Mesenchymal stem cell (in vitro differentiated cells and primary cell): ENCODE measurements around the gene ZNF646.
A peak's percentile ranks its signal among the peaks of the same experiment; 100 is the strongest.

Experiments used
- DNase-seq: peaks from one replicate; pipeline ENCODE4 v3.0.0-alpha.2; 2013
- H2AFZ ChIP-seq: one replicate; pipeline ENCODE4 v1.6.1; 2013; ENCODE audit warnings: low read depth, mild to moderate bottlenecking, control low read depth, inconsistent platforms, low read length, moderate library complexity
- H2AK5ac ChIP-seq: 2 replicates; pipeline ENCODE4 v1.6.1; 2013; ENCODE audit warnings: low read length, moderate library complexity, mild to moderate bottlenecking, inconsistent platforms; ENCODE audit not compliant: severe bottlenecking
- H2BK120ac ChIP-seq: one replicate; pipeline ENCODE4 v1.6.1; 2013; ENCODE audit warnings: low read depth, mild to moderate bottlenecking, inconsistent platforms, low read length, moderate library complexity
- H2BK12ac ChIP-seq, 2 experiments: one replicate each; pipeline ENCODE4 v1.6.1; 2013; ENCODE audit warnings: inconsistent platforms in 2 of 2, low read length in 2 of 2, mild to moderate bottlenecking in 2 of 2, moderate library complexity in 2 of 2, control low read depth in 1 of 2
- H2BK15ac ChIP-seq: one replicate; pipeline ENCODE4 v1.6.1; 2013; ENCODE audit warnings: mild to moderate bottlenecking, low read depth, inconsistent platforms; ENCODE audit not compliant: poor library complexity, severe bottlenecking
- H2BK5ac ChIP-seq: 2 replicates; pipeline ENCODE4 v1.6.1; 2013; ENCODE audit warnings: low read depth, mild to moderate bottlenecking, low read length, control low read depth, inconsistent platforms; ENCODE audit not compliant: poor library complexity, severe bottlenecking
- H3K14ac ChIP-seq, 2 experiments: one replicate each; pipeline ENCODE4 v1.6.1; 2013; ENCODE audit warnings: inconsistent platforms in 2 of 2, low read length in 2 of 2, control low read depth in 1 of 2, mild to moderate bottlenecking in 1 of 2, moderate library complexity in 1 of 2
- H3K18ac ChIP-seq, 2 experiments: one replicate each; pipeline ENCODE4 v1.6.1; 2013; ENCODE audit warnings: inconsistent platforms in 2 of 2, low read length in 2 of 2, control low read depth in 1 of 2, low read depth in 1 of 2, mild to moderate bottlenecking in 1 of 2
- H3K23ac ChIP-seq, 2 experiments: one replicate each; pipeline ENCODE4 v1.6.1; 2013; ENCODE audit warnings: inconsistent platforms in 2 of 2, low read length in 2 of 2, mild to moderate bottlenecking in 2 of 2, moderate library complexity in 2 of 2, control low read depth in 1 of 2
- H3K27ac ChIP-seq: 2 replicates; pipeline ENCODE4 v1.5.1; 2013; ENCODE audit warnings: mild to moderate bottlenecking, moderate library complexity, low read length, control low read depth, inconsistent platforms; ENCODE audit not compliant: poor library complexity, severe bottlenecking
- H3K27me3 ChIP-seq, 2 experiments: 2 replicates each; pipeline versions ENCODE4 v1.6.1 to v1.7.0; 2013; ENCODE audit warnings: low read length in 2 of 2, mild to moderate bottlenecking in 2 of 2, moderate library complexity in 2 of 2, control low read depth in 1 of 2, inconsistent platforms in 1 of 2; ENCODE audit not compliant: control insufficient read depth in 1 of 2, insufficient read depth in 1 of 2
- H3K36me3 ChIP-seq, 2 experiments: 2 replicates each; pipeline versions ENCODE4 v1.6.1 to v1.7.0; 2013; ENCODE audit warnings: low read length in 2 of 2, control low read depth in 1 of 2, inconsistent platforms in 1 of 2, low read depth in 1 of 2, mild to moderate bottlenecking in 1 of 2; ENCODE audit not compliant: insufficient read depth in 2 of 2, control insufficient read depth in 1 of 2
- H3K4ac ChIP-seq, 2 experiments: one replicate each; pipeline ENCODE4 v1.6.1; 2013; ENCODE audit warnings: inconsistent platforms in 2 of 2, low read length in 2 of 2, mild to moderate bottlenecking in 2 of 2, moderate library complexity in 2 of 2, control low read depth in 1 of 2, low read depth in 1 of 2
- H3K4me1 ChIP-seq: 2 replicates; pipeline ENCODE4 v1.6.1; 2013; ENCODE audit warnings: low read depth, low read length, control low read depth; ENCODE audit not compliant: control insufficient read depth, insufficient read depth
- H3K4me2 ChIP-seq: 2 replicates; pipeline ENCODE4 v1.6.1; 2013; ENCODE audit warnings: low read length, mild to moderate bottlenecking, inconsistent platforms; ENCODE audit not compliant: poor library complexity, severe bottlenecking
- H3K4me3 ChIP-seq, 2 experiments: 2 replicates each; pipeline versions ENCODE4 v1.5.1 to v1.7.0; 2013; ENCODE audit warnings: low read length in 2 of 2, mild to moderate bottlenecking in 2 of 2, control low read depth in 1 of 2, low read depth in 1 of 2; ENCODE audit not compliant: insufficient read depth in 1 of 2
- H3K79me1 ChIP-seq: replicated peaks from 2 replicates; pipeline ENCODE4 v1.6.1; 2013; ENCODE audit warnings: mild to moderate bottlenecking, control low read depth, low read length, inconsistent platforms; ENCODE audit not compliant: poor library complexity, severe bottlenecking
- H3K9ac ChIP-seq: 2 replicates; pipeline ENCODE4 v1.7.0; 2013; ENCODE audit warnings: mild to moderate bottlenecking, low read length, moderate library complexity
- H3K9me3 ChIP-seq: 2 replicates; pipeline ENCODE4 v1.7.0; 2013; ENCODE audit warnings: mild to moderate bottlenecking, low read length; ENCODE audit not compliant: control insufficient read depth
- H4K8ac ChIP-seq: one replicate; pipeline ENCODE4 v1.6.1; 2013; ENCODE audit warnings: inconsistent platforms, mild to moderate bottlenecking, low read length, moderate library complexity
- H4K91ac ChIP-seq: one replicate; pipeline ENCODE4 v1.6.1; 2013; ENCODE audit warnings: mild to moderate bottlenecking, low read length, inconsistent platforms
- WGBS: methylation state at CpG from one replicate; pipeline ENCODE4 v1.1.7; 2013; ENCODE audit warnings: mixed read lengths; 5-methylcytosine and 5-hydroxymethylcytosine counted together

Gene ZNF646

GRCh38 chr16:31105677-31106213, 31.5 kb downstream of the ZNF646 start:
- Histone ChIP-seq H3K36me3 (peaks cover 15 to 18% of the 10 kb centered on the region in 2 experiments), H3K18ac (peak overlapping the region; percentile 64 to 73), H2BK5ac (no peak overlapping the region), H3K27me3 (no peaks in the 10 kb centered on the region), H3K14ac (no peak overlapping the region), H3K4me1 (peaks cover 25% of the 10 kb centered on the region), H2AK5ac (no peak overlapping the region), H4K8ac (peak overlapping the region; percentile 92), H2AFZ (peak overlapping the region; percentile 85), H3K27ac (no peak overlapping the region), H3K9me3 (no peaks in the 10 kb centered on the region), H3K4me2 (peak overlapping the region; percentile 37), H2BK120ac (no peak overlapping the region), H3K9ac (peak overlapping the region; percentile 62), H2BK12ac (peak overlapping the region in 1 of 2 experiments; percentile 21), H3K4me3 (no peak overlapping the region), H3K23ac (no peak overlapping the region), H3K4ac (peak overlapping the region in 1 of 2 experiments; percentile 73), H4K91ac (peak overlapping the region; percentile 70), H2BK15ac (no peak overlapping the region), H3K79me1 (peaks cover 23% of the 10 kb centered on the region)
- peak; percentile 63 for DNase-seq
- WGBS = 29% methylated on average over 30 of the region's 33 CpGs

- Histone ChIP-seq H3K4me1 (peaks cover 25% of the 10 kb centered on the region), H3K4me2 (no peak overlapping the region), H3K27ac (no peak overlapping the region), H3K79me1 (peaks cover 29% of the 10 kb centered on the region), H3K4ac (no peak overlapping the region), H3K36me3 (peaks cover 25 to 28% of the 10 kb centered on the region in 2 experiments), H2BK5ac (no peak overlapping the region), H3K23ac (no peak overlapping the region), H2AFZ (no peak overlapping the region), H3K14ac (no peak overlapping the region), H3K9me3 (no peaks in the 10 kb centered on the region), H2BK120ac (no peak overlapping the region), H2BK12ac (no peak overlapping the region), H4K8ac (no peak overlapping the region), H3K9ac (no peak overlapping the region), H4K91ac (no peak overlapping the region), H3K27me3 (no peaks in the 10 kb centered on the region), H2BK15ac (no peak overlapping the region), H3K4me3 (no peak overlapping the region), H2AK5ac (no peak overlapping the region), H3K18ac (no peak overlapping the region)
- no peak for DNase-seq
- 96% methylated on average over 24 of the region's 28 CpGs for WGBS
Observed at GRCh38 chr16:31106509-31107464, 32.6 kb downstream of the ZNF646 start.

GRCh38 chr16:31107465-31107867, 33.2 kb downstream of the ZNF646 start:
- 90% methylated on average over 6 of the region's 6 CpGs for WGBS
- no peak overlapping the region for H4K91ac ChIP-seq
- H2BK12ac ChIP-seq = peak overlapping the region in 1 of 2 experiments; percentile 10

More at GRCh38 chr16:31107465-31107867, 33.2 kb downstream of the ZNF646 start:
- Histone ChIP-seq H4K8ac (no peak overlapping the region), H2AFZ (peak overlapping the region; percentile 16), H2AK5ac (no peak overlapping the region), H3K4me3 (no peak overlapping the region), H3K18ac (no peak overlapping the region), H3K9me3 (no peaks in the 10 kb centered on the region), H3K4me1 (peaks cover 25% of the 10 kb centered on the region), H2BK5ac (no peak overlapping the region), H3K9ac (no peak overlapping the region), H3K79me1 (peaks cover 36% of the 10 kb centered on the region), H3K23ac (no peak overlapping the region), H3K4ac (peak overlapping the region in 1 of 2 experiments; percentile 32), H2BK120ac (no peak overlapping the region), H3K14ac (no peak overlapping the region), H2BK15ac (no peak overlapping the region), H3K36me3 (peaks cover 32 to 35% of the 10 kb centered on the region in 2 experiments), H3K27ac (no peak overlapping the region), H3K4me2 (no peak overlapping the region), H3K27me3 (no peaks in the 10 kb centered on the region)
- no peak for DNase-seq
